Measurements from ENCODE around the gene ADGRB3.
"Not testable (repeated sequence)": the region's sequence is repeated elsewhere in the genome, so short reads cannot be mapped to it uniquely, and the experiment has no call there.

The ADGRB3 gene

GRCh38 chr6:68649669-68650068 is 14.6 kb downstream of the ADGRB3 start:
- DNase-seq (ENCODE audit: low read depth): no peak

GRCh38 chr6:68650142-68650541 is 15.1 kb downstream of the ADGRB3 start:
- no peak for DNase-seq (ENCODE audit: low read depth)

GRCh38 chr6:68651011-68651985 is 16.2 kb downstream of the ADGRB3 start:
- no peak for DNase-seq (ENCODE audit: low read depth)

- no peak for DNase-seq (ENCODE audit: low read depth)
These were observed 17.0 kb downstream of the ADGRB3 start for GRCh38 chr6:68652117-68652536.

GRCh38 chr6:68653074-68653705 is 18.1 kb downstream of the ADGRB3 start:
- no peak for DNase-seq (ENCODE audit: low read depth)

GRCh38 chr6:68653706-68654089 is 18.6 kb downstream of the ADGRB3 start:
- no peak for DNase-seq (ENCODE audit: low read depth)

- DNase-seq (ENCODE audit: low read depth): no peak
These were observed 19.1 kb downstream of the ADGRB3 start for GRCh38 chr6:68654134-68654533.

- no peak for DNase-seq (ENCODE audit: low read depth)
These were observed 19.9 kb downstream of the ADGRB3 start for GRCh38 chr6:68655028-68655427.

- no peak for DNase-seq (ENCODE audit: low read depth)
These were observed 22.5 kb downstream of the ADGRB3 start for GRCh38 chr6:68657374-68658139.

GRCh38 chr6:68658338-68658737 is 23.3 kb downstream of the ADGRB3 start:
- DNase-seq (ENCODE audit: low read depth): no peak

- DNase-seq (ENCODE audit: low read depth): no peak
These were observed 38.2 kb downstream of the ADGRB3 start for GRCh38 chr6:68673255-68673654.

GRCh38 chr6:68675548-68675947 is 40.5 kb downstream of the ADGRB3 start:
- no peak for DNase-seq (ENCODE audit: low read depth)

- DNase-seq (ENCODE audit: low read depth): not testable (repeated sequence)
These were observed 41.0 kb downstream of the ADGRB3 start for GRCh38 chr6:68676094-68676493.

- no peak for DNase-seq (ENCODE audit: low read depth)
These were observed 42.0 kb downstream of the ADGRB3 start for GRCh38 chr6:68677058-68677457.

- no peak for DNase-seq (ENCODE audit: low read depth)
These were observed 44.3 kb downstream of the ADGRB3 start for GRCh38 chr6:68679399-68679798.

GRCh38 chr6:68680264-68680663 is 45.2 kb downstream of the ADGRB3 start:
- no peak for DNase-seq (ENCODE audit: low read depth)

GRCh38 chr6:68689910-68690309 is 54.8 kb downstream of the ADGRB3 start:
- no peak for DNase-seq (ENCODE audit: low read depth)

- no peak for DNase-seq (ENCODE audit: low read depth)
These were observed 56.0 kb downstream of the ADGRB3 start for GRCh38 chr6:68691120-68691519.

GRCh38 chr6:68693271-68693670 is 58.2 kb downstream of the ADGRB3 start:
- DNase-seq (ENCODE audit: low read depth): no peak

- no peak for DNase-seq (ENCODE audit: low read depth)
These were observed 60.3 kb downstream of the ADGRB3 start for GRCh38 chr6:68695403-68695802.

- DNase-seq (ENCODE audit: low read depth): no peak
These were observed 60.8 kb downstream of the ADGRB3 start for GRCh38 chr6:68695838-68696237.

- no peak for DNase-seq (ENCODE audit: low read depth)
These were observed 62.3 kb downstream of the ADGRB3 start for GRCh38 chr6:68697394-68697793.

GRCh38 chr6:68701159-68701558 is 66.1 kb downstream of the ADGRB3 start:
- DNase-seq (ENCODE audit: low read depth): no peak
